OCI-LY1 (cell line): ENCODE measurements around the gene CT45A5.
"Not testable (repeated sequence)": the region's sequence is repeated elsewhere in the genome, so short reads cannot be mapped to it uniquely, and the experiment has no call there.

Source experiments
- H2AFZ ChIP-seq: fragments of 200-600 bp; sonication (generic), shearing (Covaris generic); 2 replicates; pipeline ENCODE4 v1.6.0; 2014; ENCODE audit warnings: antibody characterized with exemption, mild to moderate bottlenecking, low read length
- H3F3A ChIP-seq: fragments of 200-600 bp; sonication (generic), shearing (Covaris generic); 2 replicates; pipeline ENCODE4 v1.6.0; 2014; ENCODE audit warnings: mild to moderate bottlenecking, antibody characterized with exemption, low read length, moderate library complexity; ENCODE audit not compliant: insufficient read depth
- H3K27ac ChIP-seq: fragments of 200-600 bp; sonication (generic); 2 replicates; pipeline ENCODE4 v1.5.1; 2014; ENCODE audit warnings: low read length, mixed run types, mild to moderate bottlenecking, low read depth; ENCODE audit not compliant: poor library complexity, severe bottlenecking
- H3K27me3 ChIP-seq: fragments of 200-600 bp; sonication (generic); 2 replicates; pipeline ENCODE4 v1.6.0; 2014; ENCODE audit warnings: antibody characterized with exemption, mild to moderate bottlenecking, low read length, moderate library complexity; ENCODE audit not compliant: insufficient read depth
- H3K36me3 ChIP-seq: fragments of 200-600 bp; sonication (generic); 2 replicates; pipeline ENCODE4 v1.6.1; 2014; ENCODE audit warnings: mild to moderate bottlenecking, antibody characterized with exemption, low read length, moderate library complexity, mixed read lengths; ENCODE audit not compliant: insufficient read depth
- H3K4me1 ChIP-seq: fragments of 200-600 bp; sonication (generic); 2 replicates; pipeline ENCODE4 v1.5.1; 2014; ENCODE audit warnings: mild to moderate bottlenecking, low read length, moderate library complexity; ENCODE audit not compliant: insufficient read depth, severe bottlenecking
- H3K4me2 ChIP-seq: fragments of 200-600 bp; sonication (generic), shearing (Covaris generic); 2 replicates; pipeline ENCODE4 v1.6.1; 2014; ENCODE audit warnings: low read length
- H3K4me3 ChIP-seq: fragments of 200-600 bp; sonication (generic); 2 replicates; pipeline ENCODE4 v1.5.1; 2014; ENCODE audit warnings: low read length, low read depth, mild to moderate bottlenecking, mixed read lengths; ENCODE audit not compliant: poor library complexity, severe bottlenecking
- H3K79me2 ChIP-seq: fragments of 200-600 bp; shearing (Covaris generic); 2 replicates; pipeline ENCODE4 v1.6.1; 2016; ENCODE audit warnings: mixed run types, low read length, mixed read lengths; ENCODE audit not compliant: insufficient read depth
- H3K9ac ChIP-seq: fragments of 200-600 bp; sonication (generic), shearing (Covaris generic); 2 replicates; pipeline ENCODE4 v1.6.1; 2014; ENCODE audit warnings: mild to moderate bottlenecking, low read length, mixed read lengths
- H3K9me2 ChIP-seq: fragments of 200-600 bp; sonication (generic), shearing (Covaris generic); 2 replicates; pipeline ENCODE4 v1.6.1; 2014; ENCODE audit warnings: low read depth, mild to moderate bottlenecking, low read length, mixed read lengths
- H3K9me3 ChIP-seq: fragments of 200-600 bp; shearing (Covaris generic); 2 replicates; pipeline ENCODE4 v1.6.1; 2014; ENCODE audit warnings: low read length, mixed read lengths
- H4K20me1 ChIP-seq: fragments of 200-600 bp; sonication (generic), shearing (Covaris generic); 2 replicates; pipeline ENCODE4 v1.6.0; 2016; ENCODE audit warnings: mild to moderate bottlenecking, low read length; ENCODE audit not compliant: insufficient read depth

CT45A5 gene, protein sequence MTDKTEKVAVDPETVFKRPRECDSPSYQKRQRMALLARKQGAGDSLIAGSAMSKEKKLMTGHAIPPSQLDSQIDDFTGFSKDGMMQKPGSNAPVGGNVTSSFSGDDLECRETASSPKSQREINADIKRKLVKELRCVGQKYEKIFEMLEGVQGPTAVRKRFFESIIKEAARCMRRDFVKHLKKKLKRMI

DNA sequence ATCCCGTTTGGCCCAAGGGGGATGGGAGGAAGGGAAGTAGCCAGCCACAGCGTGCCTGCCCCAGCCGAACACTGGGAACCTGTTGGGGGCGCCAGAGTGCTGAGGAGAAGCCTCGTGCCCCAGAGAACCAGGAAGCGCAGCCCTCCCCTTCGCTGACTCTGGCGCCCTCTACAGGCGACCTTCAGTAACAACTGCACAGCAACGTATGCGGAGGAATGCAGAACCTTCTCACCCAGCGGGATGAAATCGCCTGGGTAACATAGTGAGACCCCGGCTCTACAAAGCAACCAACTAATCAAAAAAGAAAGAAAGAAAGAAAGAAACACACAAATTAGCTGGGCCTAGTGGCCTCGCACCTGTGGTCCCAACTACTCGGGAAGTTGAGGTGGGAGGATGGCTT, at the start of gene CT45A5:
Gene CT45A5, minus strand, starts transcription at position 101 of the 400 bp plus-strand sequence. CDS start 3,774 bp downstream, outside the sequence.
- not testable (repeated sequence) for H3K4me2 ChIP-seq, H3K4me1 ChIP-seq, H3K79me2 ChIP-seq, H3K9me3 ChIP-seq, H3K4me3 ChIP-seq, H4K20me1 ChIP-seq, H3K9ac ChIP-seq, H3K27me3 ChIP-seq, H3F3A ChIP-seq, H2AFZ ChIP-seq, H3K9me2 ChIP-seq, H3K36me3 ChIP-seq, H3K27ac ChIP-seq

DNA sequence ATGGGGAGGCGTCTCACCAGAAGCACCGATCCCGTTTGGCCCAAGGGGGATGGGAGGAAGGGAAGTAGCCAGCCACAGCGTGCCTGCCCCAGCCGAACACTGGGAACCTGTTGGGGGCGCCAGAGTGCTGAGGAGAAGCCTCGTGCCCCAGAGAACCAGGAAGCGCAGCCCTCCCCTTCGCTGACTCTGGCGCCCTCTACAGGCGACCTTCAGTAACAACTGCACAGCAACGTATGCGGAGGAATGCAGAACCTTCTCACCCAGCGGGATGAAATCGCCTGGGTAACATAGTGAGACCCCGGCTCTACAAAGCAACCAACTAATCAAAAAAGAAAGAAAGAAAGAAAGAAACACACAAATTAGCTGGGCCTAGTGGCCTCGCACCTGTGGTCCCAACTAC, 34.6 kb upstream of the CT45A5 start, which contains the start of gene CT45A2:
Gene CT45A2, minus strand, starts transcription at position 101 of the 400 bp plus-strand sequence. CDS start 3,747 bp downstream, outside the sequence.
- H3K4me3 ChIP-seq, H3K4me2 ChIP-seq, H3K9me2 ChIP-seq, H4K20me1 ChIP-seq, H3K79me2 ChIP-seq, H3K27ac ChIP-seq, H3K4me1 ChIP-seq, H3K36me3 ChIP-seq, H3K27me3 ChIP-seq, H3F3A ChIP-seq, H3K9ac ChIP-seq, H2AFZ ChIP-seq, H3K9me3 ChIP-seq: not testable (repeated sequence)

DNA sequence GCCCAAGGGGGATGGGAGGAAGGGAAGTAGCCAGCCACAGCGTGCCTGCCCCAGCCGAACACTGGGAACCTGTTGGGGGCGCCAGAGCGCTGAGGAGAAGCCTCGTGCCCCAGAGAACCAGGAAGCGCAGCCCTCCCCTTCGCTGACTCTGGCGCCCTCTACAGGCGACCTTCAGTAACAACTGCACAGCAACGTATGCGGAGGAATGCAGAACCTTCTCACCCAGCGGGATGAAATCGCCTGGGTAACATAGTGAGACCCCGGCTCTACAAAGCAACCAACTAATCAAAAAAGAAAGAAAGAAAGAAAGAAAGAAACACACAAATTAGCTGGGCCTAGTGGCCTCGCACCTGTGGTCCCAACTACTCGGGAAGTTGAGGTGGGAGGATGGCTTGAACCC, 17.4 kb upstream of the CT45A5 start, which contains the start of gene CT45A6:
Gene CT45A6, minus strand, starts transcription at position 101 of the 400 bp plus-strand sequence. CDS start 3,794 bp downstream, outside the sequence.
- H3K9ac ChIP-seq, H3K36me3 ChIP-seq, H3K4me3 ChIP-seq, H3F3A ChIP-seq, H3K4me1 ChIP-seq, H4K20me1 ChIP-seq, H3K9me3 ChIP-seq, H3K79me2 ChIP-seq, H3K27me3 ChIP-seq, H3K9me2 ChIP-seq, H3K27ac ChIP-seq, H2AFZ ChIP-seq, H3K4me2 ChIP-seq: not testable (repeated sequence)

DNA sequence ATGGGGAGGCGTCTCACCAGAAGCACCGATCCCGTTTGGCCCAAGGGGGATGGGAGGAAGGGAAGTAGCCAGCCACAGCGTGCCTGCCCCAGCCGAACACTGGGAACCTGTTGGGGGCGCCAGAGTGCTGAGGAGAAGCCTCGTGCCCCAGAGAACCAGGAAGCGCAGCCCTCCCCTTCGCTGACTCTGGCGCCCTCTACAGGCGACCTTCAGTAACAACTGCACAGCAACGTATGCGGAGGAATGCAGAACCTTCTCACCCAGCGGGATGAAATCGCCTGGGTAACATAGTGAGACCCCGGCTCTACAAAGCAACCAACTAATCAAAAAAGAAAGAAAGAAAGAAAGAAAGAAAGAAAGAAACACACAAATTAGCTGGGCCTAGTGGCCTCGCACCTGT, 17.2 kb downstream of the CT45A5 start, which contains the start of gene CT45A3:
Gene CT45A3, minus strand, starts transcription at position 101 of the 400 bp plus-strand sequence. CDS start 3,747 bp downstream, outside the sequence.
- not testable (repeated sequence) for H3K9me2 ChIP-seq, H3K79me2 ChIP-seq, H3K4me1 ChIP-seq, H4K20me1 ChIP-seq, H3K27ac ChIP-seq, H3K4me3 ChIP-seq, H3K4me2 ChIP-seq, H3K36me3 ChIP-seq, H3K9ac ChIP-seq, H3F3A ChIP-seq, H3K27me3 ChIP-seq, H2AFZ ChIP-seq, H3K9me3 ChIP-seq

DNA sequence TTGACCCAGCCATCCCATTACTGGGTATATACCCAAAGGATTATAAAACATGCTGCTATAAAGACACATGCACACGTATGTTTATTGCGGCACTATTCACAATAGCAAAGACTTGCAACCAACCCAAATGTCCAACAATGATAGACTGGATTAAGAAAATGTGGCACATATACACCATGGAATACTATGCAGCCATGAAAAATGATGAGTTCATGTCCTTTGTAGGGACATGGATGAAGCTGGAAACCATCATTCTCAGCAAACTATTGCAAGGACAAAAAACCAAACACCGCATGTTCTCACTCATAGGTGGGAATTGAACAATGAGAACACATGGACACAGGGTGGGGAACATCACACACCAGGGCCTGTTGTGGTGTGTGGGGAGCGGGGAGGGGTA, 40.6 kb downstream of the CT45A5 start:
- H2AFZ ChIP-seq, result not testable (repeated sequence)

More for the DNA sequence above, 40.6 kb downstream of the CT45A5 start:
- H3K27ac ChIP-seq, H3K4me3 ChIP-seq, H3K4me1 ChIP-seq, H3K36me3 ChIP-seq, H3K4me2 ChIP-seq, H3K27me3 ChIP-seq, H4K20me1 ChIP-seq, H3K9me2 ChIP-seq, H3K9ac ChIP-seq, H3K9me3 ChIP-seq, H3F3A ChIP-seq, H3K79me2 ChIP-seq: not testable (repeated sequence)
